Measurements from ENCODE around the gene NPAS3.

Gene NPAS3

DNA sequence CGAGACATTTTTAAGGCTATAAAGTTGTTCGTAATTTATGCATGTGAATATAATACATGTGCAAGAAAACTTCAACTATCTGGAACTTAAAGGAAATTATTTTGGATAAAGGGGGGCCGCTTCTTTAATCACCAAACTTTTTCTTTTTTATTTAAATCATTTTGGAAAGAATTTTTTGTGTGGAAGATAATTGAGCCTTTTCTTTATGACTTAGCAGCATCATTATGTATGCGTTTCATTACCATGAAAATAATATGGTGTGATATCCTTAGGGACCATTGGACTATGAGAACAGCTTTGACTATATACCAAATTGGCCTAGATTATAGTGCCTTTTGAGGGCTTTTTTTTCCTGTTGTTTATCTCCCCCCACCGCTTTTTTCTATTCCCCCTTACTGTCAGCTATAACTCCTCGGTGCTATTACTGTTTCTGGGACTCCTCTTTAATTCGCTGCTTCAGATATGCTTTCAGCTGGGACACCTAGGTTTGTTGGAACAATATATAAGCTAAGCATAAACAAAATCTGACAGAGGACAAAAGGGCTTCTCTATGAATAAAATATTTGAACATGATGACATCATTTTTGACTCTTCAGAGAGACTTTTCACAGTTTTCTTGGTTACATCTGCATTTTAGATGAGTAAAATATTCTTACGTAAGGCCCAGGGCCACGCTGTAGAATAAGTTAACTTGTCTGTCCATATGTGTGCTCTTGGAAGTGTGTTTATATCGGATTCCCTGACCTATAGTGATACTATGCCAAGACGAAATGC lies 392.7 kb downstream of the NPAS3 start:
- no peak for DNase-seq (ENCODE audit: low read depth in 2 of 2)

DNA sequence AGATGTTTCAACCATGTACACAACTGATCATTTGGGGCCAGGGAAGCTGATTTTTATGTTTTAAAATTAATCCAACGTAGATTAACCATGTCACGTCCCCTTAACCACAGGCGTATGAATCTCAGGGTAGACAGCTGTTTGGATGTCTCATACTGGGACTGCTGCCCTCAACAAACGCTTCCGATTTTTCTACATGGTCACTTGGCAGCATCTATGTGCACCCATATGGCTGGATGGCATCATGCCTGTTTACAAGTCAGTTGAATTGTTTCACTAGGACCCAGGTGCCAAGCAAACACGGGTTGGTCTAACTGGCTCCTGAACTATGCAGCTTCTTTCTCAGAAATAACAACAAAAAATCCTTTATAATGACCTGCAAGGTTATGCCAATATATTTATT lies 393.8 kb downstream of the NPAS3 start:
- no peak for DNase-seq (ENCODE audit: low read depth in 2 of 2)

- no peak for DNase-seq (ENCODE audit: low read depth in 2 of 2)
Measured at GRCh38 chr14:33335366-33335765, 396.7 kb downstream of the NPAS3 start.

DNA sequence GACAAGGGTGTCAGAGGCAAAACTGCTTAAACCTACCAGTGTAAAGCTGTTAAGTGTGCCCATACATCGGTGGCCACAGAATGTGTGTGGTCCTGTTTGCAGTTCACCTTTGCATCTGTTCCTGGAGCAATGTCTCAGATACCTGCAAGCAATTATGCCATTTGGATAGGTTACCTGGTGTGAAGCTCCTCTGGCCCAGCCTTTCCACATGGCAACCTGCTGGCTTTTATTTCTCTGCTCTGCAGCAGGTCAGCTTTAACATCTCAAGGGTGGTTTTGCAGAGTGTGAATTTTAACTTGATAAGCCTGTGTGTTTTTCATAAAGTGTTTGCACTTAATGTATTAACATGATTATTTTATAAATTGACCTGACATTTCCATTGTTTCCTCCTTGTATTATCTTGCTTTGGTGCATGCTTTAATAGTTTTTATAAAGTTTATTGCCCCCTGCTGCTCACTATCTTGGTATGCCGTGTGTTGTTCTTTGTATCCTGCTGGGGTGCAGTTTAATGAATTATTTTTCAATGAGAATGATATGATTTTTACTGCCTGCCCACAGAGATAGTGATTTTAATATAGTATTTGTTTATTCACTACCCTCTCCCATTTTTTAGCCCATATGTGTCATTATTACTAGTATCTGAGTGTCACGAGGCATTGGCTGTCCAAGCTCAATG lies 403.8 kb downstream of the NPAS3 start:
- DNase-seq (ENCODE audit: low read depth in 2 of 2): no peak

- no peak for DNase-seq (ENCODE audit: low read depth in 2 of 2)
Measured at GRCh38 chr14:33343016-33343415, 404.3 kb downstream of the NPAS3 start.

DNA sequence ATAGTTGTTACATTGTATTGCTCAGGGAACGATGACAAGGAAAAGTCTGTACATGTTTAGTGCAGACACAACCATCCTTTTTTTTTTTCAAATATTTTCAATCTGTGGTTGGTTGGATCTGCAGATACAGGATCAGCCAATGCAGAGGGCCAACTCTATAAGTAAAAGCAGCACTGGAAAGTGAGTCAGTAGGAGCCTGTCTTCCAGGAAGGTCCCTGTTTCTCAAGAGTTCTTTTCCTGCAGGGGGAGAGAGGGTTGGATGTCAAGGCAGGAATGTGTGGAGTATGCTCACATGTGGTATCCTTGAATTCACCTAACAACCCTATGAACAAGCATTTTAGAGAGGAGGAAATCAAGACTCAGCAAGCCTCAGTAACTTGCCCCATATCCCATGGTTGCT lies 409.1 kb downstream of the NPAS3 start:
- no peak for DNase-seq (ENCODE audit: low read depth in 2 of 2)

GRCh38 chr14:33348510-33348909 lies 409.8 kb downstream of the NPAS3 start:
- no peak for DNase-seq (ENCODE audit: low read depth in 2 of 2)

- DNase-seq (ENCODE audit: low read depth in 2 of 2): no peak
Measured at GRCh38 chr14:33349871-33350270, 411.2 kb downstream of the NPAS3 start.

GRCh38 chr14:33350366-33350990 lies 411.8 kb downstream of the NPAS3 start:
- no peak for DNase-seq (ENCODE audit: low read depth in 2 of 2)

DNA sequence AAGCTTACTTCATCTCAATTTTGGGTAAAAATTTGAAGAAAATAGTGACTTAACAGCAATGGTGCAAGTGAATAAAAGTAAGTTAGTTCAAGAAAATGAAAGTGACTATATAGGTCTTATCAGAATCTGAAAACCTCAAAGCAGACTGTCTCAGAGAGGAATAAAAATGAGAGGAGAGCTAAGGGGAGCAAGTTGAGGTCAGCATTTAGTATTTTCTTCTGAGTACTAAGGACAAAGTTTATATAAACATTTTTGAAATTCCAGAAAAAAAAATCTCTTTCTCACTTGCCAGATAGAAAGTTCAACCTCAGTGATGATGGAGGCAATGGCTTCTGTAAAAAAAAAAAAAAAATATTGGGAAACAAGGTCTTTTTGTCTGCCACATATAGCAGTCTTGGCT lies 414.1 kb downstream of the NPAS3 start:
- DNase-seq (ENCODE audit: low read depth in 2 of 2): no peak

DNA sequence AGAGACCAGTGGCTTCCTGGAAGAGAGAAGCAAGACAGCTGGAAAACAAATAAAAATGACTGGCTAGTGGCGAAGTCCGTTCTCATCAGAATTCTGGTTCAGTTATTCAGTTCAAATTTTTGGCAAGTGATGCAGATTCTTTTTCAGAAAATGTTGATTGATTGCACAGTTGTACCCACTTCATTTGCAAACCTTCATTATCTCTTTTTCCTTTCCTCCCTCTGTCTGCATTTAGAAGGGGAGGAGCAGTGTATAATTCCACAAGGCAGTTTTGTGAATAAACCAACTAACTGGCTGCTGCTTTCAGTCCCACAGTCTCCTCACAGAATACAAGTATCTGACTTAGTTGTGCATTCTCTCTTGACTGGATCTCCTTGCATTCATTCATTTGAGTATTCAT lies 417.5 kb downstream of the NPAS3 start:
- DNase-seq (ENCODE audit: low read depth in 2 of 2): no peak

GRCh38 chr14:33357225-33358010 lies 418.7 kb downstream of the NPAS3 start:
- DNase-seq (ENCODE audit: low read depth in 2 of 2): no peak

- DNase-seq (ENCODE audit: low read depth in 2 of 2): no peak
Measured at GRCh38 chr14:33359288-33359881, 420.7 kb downstream of the NPAS3 start.

DNA sequence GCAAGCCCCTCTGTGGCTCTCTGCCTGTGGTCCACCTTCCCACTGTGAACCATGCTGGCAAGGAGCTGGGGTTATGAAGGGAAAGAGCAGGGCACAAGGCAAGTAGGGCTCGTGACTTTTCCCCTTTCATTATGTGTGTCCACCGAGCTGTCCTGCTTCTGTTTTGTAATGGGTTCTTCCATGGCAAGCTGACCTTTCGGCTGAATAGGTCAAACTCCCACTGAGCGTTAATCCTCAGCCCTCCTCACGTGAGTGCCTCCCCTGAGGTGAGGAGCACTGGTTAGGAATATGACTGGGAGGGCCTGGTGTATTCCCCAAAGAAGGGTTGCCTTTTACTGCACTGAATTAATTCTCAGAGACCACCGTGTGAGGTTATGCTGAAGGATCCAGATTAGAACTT lies 424.3 kb downstream of the NPAS3 start:
- no peak for DNase-seq (ENCODE audit: low read depth in 2 of 2)

DNA sequence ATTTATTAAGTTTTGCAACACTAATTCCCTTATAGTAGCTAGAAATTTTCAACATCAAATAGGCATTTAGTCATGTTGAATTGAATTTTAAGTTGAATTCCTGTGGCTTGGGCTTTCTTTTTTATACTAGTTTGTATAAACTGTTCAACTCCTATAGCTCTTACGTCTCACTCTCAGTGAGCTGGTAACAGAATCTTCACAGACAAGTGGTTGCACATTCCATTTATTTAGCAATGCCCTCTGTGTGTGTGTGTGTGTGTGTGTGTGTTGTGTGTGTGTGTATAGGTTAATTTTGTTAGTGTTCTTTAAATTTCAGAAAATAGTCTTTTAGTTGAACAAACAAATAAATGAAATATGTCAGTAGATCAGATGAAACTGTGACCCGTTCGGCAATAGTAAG lies 425.0 kb downstream of the NPAS3 start:
- no peak for DNase-seq (ENCODE audit: low read depth in 2 of 2)

DNA sequence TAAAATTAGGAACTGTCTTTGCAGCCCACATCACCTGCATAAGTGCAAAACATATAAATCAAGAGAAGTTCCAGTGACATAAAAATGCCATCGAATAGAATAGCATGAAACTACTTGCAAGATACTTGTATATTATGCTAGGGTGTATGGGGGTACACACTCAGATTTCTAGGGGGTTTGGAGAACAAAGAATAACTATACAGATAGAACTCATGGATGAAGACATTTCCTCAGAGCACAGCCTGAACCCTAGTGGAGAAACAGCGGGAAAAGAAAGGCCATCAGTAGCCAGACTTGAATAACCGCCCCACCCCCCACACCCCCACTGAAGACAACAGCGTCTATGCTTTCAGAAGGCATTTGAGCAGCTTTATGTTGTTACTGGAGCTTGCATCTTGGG lies 425.8 kb downstream of the NPAS3 start:
- no peak for DNase-seq (ENCODE audit: low read depth in 2 of 2)

GRCh38 chr14:33369041-33369440 lies 430.4 kb downstream of the NPAS3 start:
- DNase-seq (ENCODE audit: low read depth in 2 of 2): no peak

DNA sequence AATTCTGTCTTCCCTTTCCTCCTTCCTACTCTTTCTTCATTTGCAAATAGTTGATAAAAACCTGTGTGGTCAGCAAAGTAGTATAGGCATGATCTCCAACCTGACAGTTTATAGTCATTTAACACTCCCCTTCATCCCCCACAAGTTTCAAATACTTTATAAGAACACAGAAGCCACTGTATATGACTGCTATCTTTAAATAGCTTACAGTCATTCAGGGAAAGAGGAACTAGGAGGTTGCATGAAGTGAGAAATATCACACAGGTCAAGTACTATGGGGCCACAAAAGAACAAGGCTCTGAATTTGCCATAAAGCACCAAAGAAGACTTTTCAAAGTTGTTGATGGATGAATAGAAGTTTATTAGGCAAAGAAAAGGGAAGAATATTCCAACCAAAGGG lies 431.3 kb downstream of the NPAS3 start:
- no peak for DNase-seq (ENCODE audit: low read depth in 2 of 2)

DNA sequence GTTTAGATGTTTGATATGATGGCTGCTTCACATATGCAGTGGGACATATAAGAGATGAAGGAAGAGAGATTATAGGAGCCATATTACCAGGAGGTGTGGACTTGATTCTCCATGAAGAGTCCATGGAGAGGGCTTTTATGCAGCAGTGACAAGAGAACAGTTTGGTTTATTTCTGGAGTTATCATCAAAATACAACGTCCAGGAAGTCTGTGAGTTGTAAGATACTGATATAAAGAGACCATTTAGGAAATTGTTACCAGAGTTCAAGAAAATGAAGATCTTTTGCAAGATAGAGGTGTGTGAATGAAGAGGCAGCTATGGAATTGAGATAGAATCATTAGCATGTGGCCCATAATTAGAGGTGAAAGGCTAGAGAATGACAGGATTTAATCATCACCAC lies 431.7 kb downstream of the NPAS3 start:
- DNase-seq (ENCODE audit: low read depth in 2 of 2): no peak

- no peak for DNase-seq (ENCODE audit: low read depth in 2 of 2)
Measured at GRCh38 chr14:33375196-33375595, 436.5 kb downstream of the NPAS3 start.

GRCh38 chr14:33375786-33376185 lies 437.1 kb downstream of the NPAS3 start:
- no peak for DNase-seq (ENCODE audit: low read depth in 2 of 2)

DNA sequence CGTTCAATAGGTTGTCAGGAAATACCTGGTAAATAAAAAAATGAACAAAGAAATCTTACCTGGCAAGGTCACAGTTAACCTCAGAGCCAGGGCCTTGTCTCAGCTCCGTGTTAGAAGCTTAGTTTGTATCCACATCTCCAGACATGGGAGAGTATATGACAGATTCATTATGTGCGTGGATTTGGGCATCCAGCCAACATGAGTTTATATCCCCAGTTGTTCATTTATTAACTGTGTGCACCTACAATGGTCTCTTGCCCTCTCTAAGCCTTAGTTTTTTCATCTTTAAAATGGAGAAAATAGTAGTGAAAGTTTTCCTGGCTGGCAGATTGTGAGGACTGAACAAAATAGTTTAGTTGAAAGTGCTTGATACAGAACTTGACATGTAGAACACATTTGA lies 437.8 kb downstream of the NPAS3 start:
- DNase-seq (ENCODE audit: low read depth in 2 of 2): no peak

Data from stimulated activated CD8-positive, alpha-beta memory T cell treated with anti-CD3 and anti-CD28 coated beads, Interleukin-2, amount 100 ng/mL, for 48 hours (primary cell).